ENCODE results near the gene CEP170B.
"Not testable (repeated sequence)": the region's sequence is repeated elsewhere in the genome, so short reads cannot be mapped to it uniquely, and the experiment has no call there.

The CEP170B gene

GRCh38 chr14:104892531-104893434, 27.7 kb downstream of the CEP170B start:
- no peak for DNase-seq

DNA sequence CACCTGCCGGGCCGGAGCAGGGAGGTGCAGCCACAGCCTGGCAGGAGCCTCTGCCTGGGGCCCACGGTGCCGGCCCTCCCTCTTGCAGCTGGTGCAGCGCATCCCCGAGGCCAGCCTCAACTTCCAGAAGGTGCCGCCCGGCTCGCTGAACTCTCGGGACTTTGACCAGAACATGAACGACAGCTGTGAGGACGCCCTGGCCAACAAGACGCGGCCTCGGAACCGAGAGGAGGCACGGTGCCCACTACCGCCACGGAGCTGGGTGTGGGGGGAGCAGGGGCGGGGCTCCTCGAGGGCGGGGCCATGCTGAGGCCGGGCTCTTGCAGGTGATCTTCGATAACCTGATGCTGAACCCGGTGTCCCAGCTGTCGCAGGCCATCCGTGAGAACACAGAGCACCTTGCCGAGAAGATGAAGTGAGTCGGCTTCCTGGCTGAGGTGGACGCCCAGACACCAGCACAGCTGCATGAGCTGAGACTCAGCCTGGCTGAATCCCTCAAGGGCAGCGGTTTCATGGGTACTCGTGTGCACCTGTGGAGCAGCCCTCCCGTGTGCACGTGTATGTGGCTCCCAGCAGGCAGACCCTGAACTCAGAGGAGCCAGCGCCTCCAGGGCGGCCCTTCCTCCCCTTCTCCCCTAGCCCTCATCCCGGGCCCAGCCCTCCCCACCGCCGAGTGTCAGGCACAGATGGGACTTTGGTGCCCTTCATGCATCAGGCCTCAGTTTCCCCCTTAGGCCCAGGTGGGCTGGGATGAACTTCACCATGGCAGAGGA, 28.6 kb downstream of the CEP170B start:
- no peak for DNase-seq

- DNase-seq, result no peak
These were observed 29.5 kb downstream of the CEP170B start for GRCh38 chr14:104894331-104895206.

GRCh38 chr14:104895207-104895785, 30.2 kb downstream of the CEP170B start:
- DNase-seq, result no peak

- no peak for DNase-seq
These were observed 31.0 kb downstream of the CEP170B start for GRCh38 chr14:104895786-104896661.

GRCh38 chr14:104897330-104898194, 32.5 kb downstream of the CEP170B start:
- DNase-seq, result no peak

DNA sequence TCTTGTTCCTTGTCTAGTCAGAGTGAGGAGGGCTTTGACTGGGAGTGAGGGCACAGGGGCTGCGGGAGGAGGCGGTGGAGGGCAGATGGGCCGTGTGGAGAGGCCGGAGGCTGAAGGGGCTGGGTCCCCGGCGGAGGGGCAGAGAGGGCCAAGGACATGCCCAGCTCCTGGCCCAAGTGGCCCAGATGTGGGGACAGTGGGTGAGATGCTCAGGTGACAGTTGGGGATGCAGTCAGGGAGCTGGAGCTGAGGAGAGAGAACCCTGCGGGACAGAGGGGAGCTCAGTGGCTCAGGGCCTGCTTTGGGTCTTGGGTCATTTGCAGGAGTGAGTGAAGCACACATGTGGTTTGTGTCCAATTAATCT, 33.1 kb downstream of the CEP170B start:
- DNase-seq, result no peak

GRCh38 chr14:104898870-104899510, 33.9 kb downstream of the CEP170B start:
- DNase-seq, result no peak

DNA sequence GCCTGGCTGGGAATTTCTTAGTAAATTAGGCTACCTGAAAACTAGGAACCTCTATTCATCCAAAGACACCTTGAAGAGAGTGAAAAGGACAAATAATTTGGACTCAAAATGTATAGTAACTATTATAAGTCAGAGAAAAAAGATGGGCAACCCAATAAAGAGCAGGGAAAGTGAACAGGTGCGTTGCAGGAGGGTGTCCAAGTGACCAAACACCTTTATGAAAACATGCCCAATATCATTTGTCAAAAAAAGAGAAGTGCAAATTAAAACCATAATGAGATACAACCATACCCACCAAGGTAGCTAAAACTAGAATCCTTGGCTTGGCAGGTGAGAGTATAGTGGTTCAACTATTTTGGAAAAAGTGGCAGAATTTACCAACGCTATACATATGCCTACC, 34.7 kb downstream of the CEP170B start:
- no peak for DNase-seq

DNA sequence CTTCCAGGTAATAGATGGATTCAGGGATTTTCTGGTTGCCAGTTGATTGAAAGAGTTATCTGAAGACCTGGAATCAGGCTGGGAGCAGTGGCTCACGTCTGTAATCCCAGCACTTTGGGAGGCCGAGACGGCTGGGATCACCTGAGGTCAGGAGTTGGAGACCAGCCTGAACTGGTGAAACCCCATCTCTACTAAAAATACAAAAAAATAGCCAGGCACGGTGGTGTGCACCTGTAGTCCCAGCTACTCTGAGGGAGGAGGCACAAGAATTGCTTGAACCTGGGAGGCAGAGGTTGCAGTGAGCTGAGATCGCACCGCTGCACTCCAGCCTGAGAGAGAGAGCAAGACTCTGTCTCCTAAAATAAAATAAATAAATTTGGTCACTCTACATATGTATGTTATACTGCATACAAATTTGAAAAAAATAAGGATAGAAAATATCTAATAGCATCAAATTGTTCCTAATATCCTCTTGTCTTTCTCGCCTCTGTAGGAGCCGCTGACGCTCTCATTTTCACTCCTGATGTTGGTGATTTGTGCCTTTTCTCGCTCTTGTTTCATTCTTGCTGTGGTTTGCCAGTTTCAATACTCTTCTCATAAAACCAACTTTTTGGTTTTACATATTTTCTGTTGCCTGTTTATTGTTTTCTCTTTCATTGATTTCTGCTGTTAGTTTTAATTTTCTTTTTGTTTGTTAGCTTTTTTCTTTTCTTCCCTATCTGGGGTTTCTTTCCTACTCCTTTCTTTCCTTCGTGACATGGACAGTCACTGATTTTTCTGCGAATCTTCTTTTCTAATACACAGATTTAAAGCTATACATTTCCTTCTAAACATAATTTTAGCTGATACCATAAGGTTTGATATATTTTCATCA, 35.8 kb downstream of the CEP170B start:
- no peak for DNase-seq

- no peak for DNase-seq
These were observed 38.9 kb downstream of the CEP170B start for GRCh38 chr14:104903990-104904389.

DNA sequence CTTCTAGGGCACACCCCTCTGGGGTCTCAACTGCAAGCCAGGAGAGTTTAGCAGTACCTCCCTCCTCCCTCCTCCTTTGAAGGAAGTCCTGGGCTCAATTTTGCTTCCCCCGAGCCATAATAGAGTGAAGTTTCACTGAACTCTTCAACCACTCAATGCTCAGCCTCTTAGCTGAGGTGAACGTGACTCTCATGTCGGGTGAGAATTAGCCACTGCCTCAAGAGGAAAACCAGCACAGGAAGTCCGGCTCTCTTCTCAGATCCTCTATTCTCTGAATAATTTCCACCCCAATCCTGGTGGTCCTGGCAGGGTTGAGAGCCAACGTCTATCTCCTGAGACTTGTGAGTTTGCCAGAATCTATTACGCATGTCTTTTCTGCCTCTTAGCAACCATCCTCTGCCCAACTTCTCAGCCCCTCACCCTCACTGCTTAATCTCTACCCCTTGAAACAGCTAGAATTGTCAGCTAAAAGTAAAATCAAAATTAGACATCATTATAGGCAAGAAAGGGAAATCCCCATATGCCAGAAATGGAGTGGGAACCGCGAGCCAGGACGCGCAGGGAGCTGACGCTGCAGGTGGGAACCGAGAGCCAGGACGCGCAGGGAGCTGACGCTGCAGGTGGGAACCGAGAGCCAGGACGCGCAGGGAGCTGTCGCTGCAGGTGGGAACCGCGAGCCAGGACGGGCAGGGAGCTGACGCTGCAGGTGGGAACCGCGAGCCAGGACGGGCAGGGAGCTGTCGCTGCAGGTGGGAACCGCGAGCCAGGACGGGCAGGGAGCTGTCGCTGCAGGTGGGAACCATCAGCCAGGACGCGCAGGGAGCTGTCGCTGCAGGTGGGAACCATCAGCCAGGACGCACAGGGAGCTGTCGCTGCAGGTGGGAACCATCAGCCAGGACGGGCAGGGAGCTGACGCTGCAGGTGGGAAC, 39.8 kb downstream of the CEP170B start:
- not testable (repeated sequence) for DNase-seq

GRCh38 chr14:104905579-104905933, 40.5 kb downstream of the CEP170B start:
- not testable (repeated sequence) for DNase-seq

DNA sequence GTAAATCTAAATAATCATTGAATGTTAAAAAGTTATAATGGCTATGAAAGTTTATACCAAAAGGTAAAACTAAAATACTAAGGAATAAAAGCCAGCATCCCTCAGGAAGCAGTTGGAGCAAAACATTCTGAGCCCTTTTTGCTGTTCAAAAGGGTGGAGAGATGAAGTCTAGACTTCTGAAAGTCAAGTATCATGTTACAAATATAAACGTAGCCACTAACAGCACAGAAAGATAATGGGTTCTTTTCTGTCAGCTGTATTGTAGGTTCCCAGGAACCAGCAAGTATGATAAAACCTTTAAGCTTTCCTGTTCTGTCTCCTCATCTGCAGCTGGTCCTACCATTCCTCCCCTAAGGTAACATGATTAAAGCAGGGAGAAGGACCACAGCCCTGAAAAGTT, 43.2 kb downstream of the CEP170B start:
- DNase-seq, result no peak

DNA sequence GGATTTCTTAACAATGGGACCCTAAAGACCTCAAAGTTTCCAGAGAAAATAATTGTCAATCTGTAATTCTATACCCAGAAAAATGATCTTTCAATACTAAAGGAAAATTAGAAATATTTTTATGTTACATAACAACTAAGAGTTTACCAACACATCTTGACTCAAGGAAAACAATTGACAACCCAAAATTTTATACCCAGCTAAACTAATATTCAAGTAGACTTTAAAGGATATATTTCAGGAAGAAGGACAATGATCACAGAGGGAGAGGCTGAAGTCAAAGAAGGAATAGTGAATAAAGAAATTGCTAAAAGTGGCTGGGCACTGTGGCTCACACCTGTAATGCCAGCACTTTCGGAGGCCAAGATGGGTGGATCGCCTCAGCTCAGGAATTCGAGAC, 47.0 kb downstream of the CEP170B start:
- no peak for DNase-seq

DNA sequence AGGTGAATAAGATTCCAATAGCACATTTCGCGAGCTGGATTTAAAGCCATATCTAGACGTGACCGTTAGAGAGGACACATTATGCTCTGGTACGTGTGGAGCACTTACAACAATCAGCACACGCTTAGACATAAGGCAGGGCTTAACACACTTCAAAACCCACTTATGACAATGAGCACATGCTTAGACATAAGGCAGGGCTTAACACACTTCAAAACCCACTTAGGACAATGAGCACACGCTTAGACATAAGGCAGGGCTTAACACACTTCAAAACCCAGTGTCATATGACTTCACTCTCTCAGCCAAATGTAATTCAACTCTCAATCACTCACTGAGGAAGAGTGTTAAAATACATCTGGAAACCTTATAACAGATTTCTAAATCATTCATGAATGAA, 48.4 kb downstream of the CEP170B start:
- DNase-seq, result no peak

GRCh38 chr14:104917116-104917515, 52.0 kb downstream of the CEP170B start:
- no peak for DNase-seq

GRCh38 chr14:104917993-104918392, 52.9 kb downstream of the CEP170B start:
- no peak for DNase-seq

Measured in CD4-positive, alpha-beta T cell treated with Interleukin-4 for 1 hour (primary cell).